B cell (primary cell): Measurements from ENCODE around the gene GCNA. TPM values are rescaled to one million over a fixed set of nuclear protein-coding genes. Genes with fewer than 3 reads are reported as not detected.

Experiments used
- polyA plus RNA-seq: library from polyadenylated mRNA; depleted of rRNA; stranded (reverse); fragments of >200 nt; gene quantifications from 2 replicates; pipeline ENCODE4 v1.2.3, GENCODE V29; 2012
- total RNA-seq, 2 donors: library from RNA; stranded (reverse); fragments of 120-200 nt in 1 of 2; gene quantifications; 1 replicate in 1 of 2; 2 replicates in 1 of 2; pipeline versions ENCODE4 v1.2.3 to v1.2.4, GENCODE V29; 2013 to 2022

The GCNA gene
- total and polyA plus RNA-seq, 2 donors (not counting 1 experiment from before 2014, with no cell fraction given) = 4.7 to 6.2 TPM

Other genes starting within 250 kb of the GCNA start
- gene TAF1, start 212.1 kb upstream of the GCNA start, total RNA-seq = 93.5 and 97.5 TPM in 2 replicates
- gene TAF1, start 212.1 kb upstream of the GCNA start, polyA plus RNA-seq = 12.2 and 26.7 TPM in 2 replicates
- gene OGT, start 45.3 kb upstream of the GCNA start, total RNA-seq = 307 and 330 TPM in 2 replicates
- 235 and 331 TPM in 2 replicates for gene OGT, start 45.3 kb upstream of the GCNA start, polyA plus RNA-seq
- 6.9 and 8.0 TPM in 2 replicates for gene CXCR3, start 40.1 kb downstream of the GCNA start, total RNA-seq
- gene CXCR3, start 40.1 kb downstream of the GCNA start, polyA plus RNA-seq = 3.4 and 8.7 TPM in 2 replicates
- not detected in 2 replicates for gene CXorf49, start 139.8 kb downstream of the GCNA start, total RNA-seq
- gene CXorf49, start 139.8 kb downstream of the GCNA start, polyA plus RNA-seq = not detected in 2 replicates
- not detected in 2 replicates for gene CXorf49B, start 184.9 kb downstream of the GCNA start, total RNA-seq
- gene CXorf49B, start 184.9 kb downstream of the GCNA start, polyA plus RNA-seq = not detected in 2 replicates